Measurements from ENCODE around the gene SMIM13. TPM values are rescaled to one million over a fixed set of nuclear protein-coding genes. Genes with fewer than 3 reads are reported as not detected.
A peak's percentile ranks its signal among the peaks of the same experiment; 100 is the strongest.

Gene SMIM13
- total RNA-seq, 1 donor from 2014 or later, result 18.9 TPM

- Mint-ChIP-seq H3K27me3 (ENCODE audit: low read depth) (no peaks in the 10 kb centered on the region), H3K36me3 (peaks cover 28% of the 10 kb centered on the region), H3K4me1 (peaks cover 11% of the 10 kb centered on the region), H3K27ac (peak overlapping the region; percentile 80), H3K9me3 (peaks cover 20% of the 10 kb centered on the region), H3K4me3 (no peak overlapping the region)
- no peak for TF ChIP-seq CTCF (IDR thresholded peaks at IDR 0.05; ENCODE audit: unreplicated experiment)
- DNase-seq (ENCODE audit: low spot score in 2 of 2, unreplicated experiment in 2 of 2), result no peak
Observed at GRCh38 chr6:11179419-11180202, 86.0 kb downstream of the SMIM13 start.

DNA sequence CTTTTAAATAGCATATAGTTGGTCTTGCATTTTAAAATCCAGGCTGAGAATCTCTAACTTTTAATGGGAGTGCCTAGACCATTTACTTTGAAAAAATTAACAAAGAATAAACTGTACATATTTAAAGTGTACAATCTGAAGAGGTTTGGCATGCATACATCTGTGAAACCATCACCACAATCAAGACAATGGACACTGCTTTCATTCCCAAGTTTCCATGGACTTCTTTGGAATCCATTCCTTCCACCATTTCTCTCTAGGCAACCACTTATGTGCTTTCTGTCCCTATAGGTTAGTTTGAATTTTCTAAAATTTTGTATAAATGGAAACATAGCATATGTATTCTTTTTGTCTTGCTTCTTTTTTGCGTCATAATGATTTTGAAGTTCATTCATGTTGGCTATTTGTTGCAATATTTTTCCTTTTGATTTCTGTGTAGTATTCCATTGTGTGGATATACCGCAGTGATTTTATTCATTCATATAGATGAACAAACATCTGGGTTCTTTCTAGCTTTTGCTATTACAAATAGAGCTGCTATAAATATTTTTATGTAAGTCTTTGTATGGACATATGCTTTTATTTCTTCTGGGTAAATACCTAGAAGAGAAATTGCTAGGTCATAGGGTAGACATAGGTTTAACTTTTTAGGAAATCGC, 88.0 kb downstream of the SMIM13 start:
- TF ChIP-seq CTCF (IDR thresholded peaks at IDR 0.05; ENCODE audit: unreplicated experiment), result no peak
- Mint-ChIP-seq H3K27me3 (ENCODE audit: low read depth) (no peaks in the 10 kb centered on the region), H3K9me3 (peaks cover 20% of the 10 kb centered on the region), H3K27ac (no peak overlapping the region), H3K36me3 (peaks cover 40% of the 10 kb centered on the region), H3K4me1 (peaks cover 11% of the 10 kb centered on the region), H3K4me3 (no peak overlapping the region)
- no peak for DNase-seq (ENCODE audit: low spot score in 2 of 2, unreplicated experiment in 2 of 2)

GRCh38 chr6:11183761-11184362, 90.2 kb downstream of the SMIM13 start:
- no peak for TF ChIP-seq CTCF (IDR thresholded peaks at IDR 0.05; ENCODE audit: unreplicated experiment)
- H3K9me3 Mint-ChIP-seq, result peaks cover 20% of the 10 kb centered on the region
- no peak for DNase-seq (ENCODE audit: low spot score in 2 of 2, unreplicated experiment in 2 of 2)
- H3K36me3 Mint-ChIP-seq, result peaks cover 58% of the 10 kb centered on the region
- H3K27me3 Mint-ChIP-seq (ENCODE audit: low read depth), result no peaks in the 10 kb centered on the region
- no peak overlapping the region for H3K27ac Mint-ChIP-seq
- peaks cover 11% of the 10 kb centered on the region for H3K4me1 Mint-ChIP-seq
- no peak overlapping the region for H3K4me3 Mint-ChIP-seq

DNA sequence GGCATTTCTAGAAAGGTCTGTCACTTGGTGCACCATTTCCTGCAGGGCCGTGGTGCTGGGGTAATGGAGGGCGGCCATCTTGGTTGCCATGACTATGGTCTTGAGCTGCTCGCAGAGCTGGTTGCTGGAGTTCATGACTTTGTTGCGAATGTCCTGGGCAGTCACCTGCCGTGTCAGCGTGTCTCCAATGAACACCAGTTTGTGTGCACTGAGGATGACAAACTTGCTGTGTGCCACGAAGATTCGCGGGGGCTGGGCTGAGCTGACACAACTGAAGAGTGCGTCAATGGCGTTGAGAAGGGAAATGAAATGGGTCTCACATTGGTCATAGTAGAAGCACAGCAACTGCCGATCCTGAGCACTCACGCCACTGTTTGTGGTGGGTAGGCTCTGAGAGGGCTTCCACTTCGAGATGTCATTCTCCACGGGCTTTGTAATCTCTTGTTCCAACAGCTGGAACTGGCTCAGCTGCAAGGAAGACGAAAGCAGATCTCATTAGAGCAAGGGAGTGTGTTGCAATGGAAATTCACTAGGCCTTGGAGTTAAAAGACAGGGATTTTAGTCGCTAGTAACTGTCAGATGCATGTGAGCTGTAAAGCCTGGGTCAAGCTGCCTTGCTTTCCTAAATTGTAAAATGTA, 91.7 kb downstream of the SMIM13 start:
- H3K4me3 Mint-ChIP-seq, result no peak overlapping the region
- TF ChIP-seq CTCF (IDR thresholded peaks at IDR 0.05; ENCODE audit: unreplicated experiment), result no peak
- no peak for DNase-seq (ENCODE audit: low spot score in 2 of 2, unreplicated experiment in 2 of 2)
- peaks cover 62% of the 10 kb centered on the region for H3K36me3 Mint-ChIP-seq
- peaks cover 14% of the 10 kb centered on the region for H3K9me3 Mint-ChIP-seq
- no peaks in the 10 kb centered on the region for H3K27me3 Mint-ChIP-seq (ENCODE audit: low read depth)
- H3K4me1 Mint-ChIP-seq, result no peaks in the 10 kb centered on the region
- H3K27ac Mint-ChIP-seq, result no peak overlapping the region

DNA sequence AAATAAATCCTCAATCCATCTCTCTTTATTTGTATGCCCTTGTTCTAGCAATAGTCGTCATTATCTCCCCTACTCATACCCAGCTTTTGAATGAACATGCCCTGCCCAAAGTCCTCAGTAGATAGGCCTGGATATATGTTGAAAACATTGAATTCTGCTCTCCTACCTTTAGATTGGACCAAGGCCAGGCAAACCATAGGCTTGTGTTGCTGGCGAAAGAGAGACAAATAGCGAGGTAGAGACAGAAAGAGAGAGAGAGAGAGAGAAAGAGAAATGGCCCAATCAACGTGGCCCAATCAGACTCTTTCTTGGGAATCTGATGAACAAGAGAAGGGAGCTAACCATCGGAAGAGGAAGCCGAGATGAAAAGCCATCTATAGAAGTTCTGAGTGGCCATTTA, 93.7 kb downstream of the SMIM13 start:
- DNase-seq (ENCODE audit: low spot score in 2 of 2, unreplicated experiment in 2 of 2), result no peak
- no peaks in the 10 kb centered on the region for H3K4me1 Mint-ChIP-seq
- peaks cover 4% of the 10 kb centered on the region for H3K9me3 Mint-ChIP-seq
- no peaks in the 10 kb centered on the region for H3K27me3 Mint-ChIP-seq (ENCODE audit: low read depth)
- no peak for TF ChIP-seq CTCF (IDR thresholded peaks at IDR 0.05; ENCODE audit: unreplicated experiment)
- peaks cover 72% of the 10 kb centered on the region for H3K36me3 Mint-ChIP-seq
- H3K27ac Mint-ChIP-seq, result no peak overlapping the region
- no peak overlapping the region for H3K4me3 Mint-ChIP-seq

Other genes with a start within 250 kb of the SMIM13 start
- not detected in 3 replicates for gene GCM2, start 211.8 kb upstream of the SMIM13 start, total RNA-seq
- 16.6 to 20.1 TPM (median 19.9 TPM) in 3 replicates for gene SYCP2L, start 206.8 kb upstream of the SMIM13 start, total RNA-seq
- 1.6 to 1.8 TPM (median 1.6 TPM) in 3 replicates for gene ELOVL2, start 49.5 kb upstream of the SMIM13 start, total RNA-seq
- 0.20 to 0.25 TPM (median 0.23 TPM) in 3 replicates for gene ERVFRD-1, start 17.9 kb downstream of the SMIM13 start, total RNA-seq
- 25.5 to 28.6 TPM (median 27.4 TPM) in 3 replicates for gene NEDD9, start 138.8 kb downstream of the SMIM13 start, total RNA-seq

All from mesothelial cell of epicardium (in vitro differentiated cells).